GM18511 (cell line): Measurements from ENCODE around the gene CD37.

Experiments used
- ATAC-seq: cut with Tn5 transposase; IDR thresholded peaks from one replicate; pipeline ENCODE4 v1.9.1; 2021; ENCODE audit warnings: mild to moderate bottlenecking, moderate library complexity; ENCODE audit not compliant: unreplicated experiment

CD37 gene

GRCh38 chr19:49344505-49345423 lies 9.6 kb downstream of the CD37 start:
- ATAC-seq, result no peak

- no peak for ATAC-seq
These were observed 12.0 kb downstream of the CD37 start for GRCh38 chr19:49347191-49347590.

- no peak for ATAC-seq
These were observed 12.6 kb downstream of the CD37 start for GRCh38 chr19:49347835-49348234.

- no peak for ATAC-seq
These were observed 13.3 kb downstream of the CD37 start for GRCh38 chr19:49348305-49349189.

- no peak for ATAC-seq
These were observed 14.4 kb downstream of the CD37 start for GRCh38 chr19:49349567-49349966.

- ATAC-seq, result no peak
These were observed 20.7 kb downstream of the CD37 start for GRCh38 chr19:49355909-49356353.

- no peak for ATAC-seq
These were observed 21.2 kb downstream of the CD37 start for GRCh38 chr19:49356382-49356781.

GRCh38 chr19:49357186-49357585 lies 22.0 kb downstream of the CD37 start:
- ATAC-seq, result no peak

GRCh38 chr19:49359851-49360820 lies 24.9 kb downstream of the CD37 start:
- no peak for ATAC-seq

- no peak for ATAC-seq
These were observed 26.3 kb downstream of the CD37 start for GRCh38 chr19:49361438-49362047.

GRCh38 chr19:49362048-49362928 lies 27.1 kb downstream of the CD37 start, which contains the start of gene TEAD2:
Gene TEAD2, minus strand, starts transcription at chr19:49362416. Its CDS starts 2,341 bp downstream, at chr19:49360075.
- no peak for ATAC-seq

GRCh38 chr19:49362929-49363267 lies 27.7 kb downstream of the CD37 start:
- no peak for ATAC-seq

- no peak for ATAC-seq
These were observed 28.3 kb downstream of the CD37 start, which contains the start of gene DKKL1 for GRCh38 chr19:49363268-49364082. Gene DKKL1, plus strand, starts transcription at chr19:49363877. Its CDS starts 122 bp downstream, at chr19:49363999.

GRCh38 chr19:49364083-49364737 lies 29.0 kb downstream of the CD37 start:
- no peak for ATAC-seq

GRCh38 chr19:49366110-49366509 lies 30.9 kb downstream of the CD37 start:
- no peak for ATAC-seq

- ATAC-seq, result no peak
These were observed 33.6 kb downstream of the CD37 start for GRCh38 chr19:49368711-49369358.

- no peak for ATAC-seq
These were observed 36.0 kb downstream of the CD37 start for GRCh38 chr19:49371184-49371583.
